Heart right ventricle (tissue), 16 donors: Measurements from ENCODE around the gene IGF2BP3. TPM values are rescaled to one million over a fixed set of nuclear protein-coding genes. Genes with fewer than 3 reads are reported as not detected.

Experiments used
- ATAC-seq, 8 donors: fragments of 200-7000 bp; cut with Tn5 transposase; one replicate each; pipeline ENCODE4 v1.9.1; 2020; ENCODE audit warnings: mild to moderate bottlenecking in 8 of 8, moderate library complexity in 8 of 8, moderate number of reproducible peaks in 1 of 8
- DNase-seq, 2 donors: peaks; one replicate each; pipeline ENCODE4 v3.0.0-alpha.2; 2020
- H3K27ac ChIP-seq, 10 donors: fragments of 200-600 bp; sonication (generic) in 2 of 10; one replicate each; pipeline versions ENCODE4 v1.5.0 to v1.8.0; 2020 to 2022; ENCODE audit warnings: mild to moderate bottlenecking in 3 of 10
- H3K27me3 ChIP-seq, 7 donors: fragments of 200-600 bp; one replicate each; pipeline ENCODE4 v1.8.0; 2021 to 2022; ENCODE audit warnings: mild to moderate bottlenecking in 2 of 7
- H3K36me3 ChIP-seq, 9 donors: fragments of 200-600 bp; sonication (generic) in 1 of 9; one replicate each; pipeline versions ENCODE4 v1.5.0 to v1.8.0; 2020 to 2022; ENCODE audit warnings: mild to moderate bottlenecking in 2 of 9
- H3K4me1 ChIP-seq, 9 donors: fragments of 200-600 bp; sonication (generic) in 1 of 9; one replicate each; pipeline versions ENCODE4 v1.5.0 to v1.8.0; 2020 to 2022; ENCODE audit warnings: mild to moderate bottlenecking in 4 of 9
- H3K4me3 ChIP-seq, 10 donors: fragments of 200-600 bp; sonication (generic) in 2 of 10; one replicate each; pipeline versions ENCODE4 v1.5.0 to v1.8.0; 2020 to 2022; ENCODE audit warnings: mild to moderate bottlenecking in 7 of 10, moderate library complexity in 2 of 10
- H3K9me3 ChIP-seq, 11 donors: fragments of 200-600 bp in 10 of 11; sonication (generic) in 2 of 11; one replicate each; pipeline versions ENCODE4 v1.5.0 to v1.8.0; 2013 to 2022; ENCODE audit warnings: mild to moderate bottlenecking in 2 of 11, control low read depth in 1 of 11, moderate library complexity in 1 of 11
- CTCF ChIP-seq, 9 donors: fragments of 200-600 bp; sonication (generic) in 2 of 9; IDR thresholded peaks; one replicate each; pipeline versions ENCODE4 v1.5.0 to v1.8.0; 2021 to 2022; ENCODE audit warnings: antibody characterized with exemption in 9 of 9, mild to moderate bottlenecking in 5 of 9, moderate library complexity in 1 of 9
- WGBS, 2 donors: extraction: QIAGEN DNeasy Blood & Tissue Kit; methylation state at CpG; one replicate each; pipeline ENCODE4 v1.1.7; 2013; ENCODE audit warnings: inconsistent platforms in 1 of 2; 5-methylcytosine and 5-hydroxymethylcytosine counted together
- intact Hi-C, 10 donors: fragments of 100-400 bp; cut with DNase I; formaldehyde crosslinking; loops; one replicate each; pipeline versions ENCODE4 v1.11.1 to v1.14.2; 2022
- polyA plus RNA-seq, 2 donors: library from polyadenylated mRNA; stranded (reverse); fragments of 200-250 nt; gene quantifications; one replicate each; pipeline ENCODE4 v1.2.3, GENCODE V29; 2013
- total RNA-seq, 10 donors: library from RNA; stranded (reverse); fragmentation: NEBNext Ultra II Directional in 3 of 10; extraction: Animal tissue kit (Norgen Biotek cat#: 25700) in 3 of 10; gene quantifications; one replicate each; pipeline versions ENCODE4 v1.2.1 to v1.2.4, GENCODE V29; 2021 to 2023
- donor health status: Arrhythmogenic right ventricular cardiomyopathy.
- donor health status: ischemic (EF 13 %, LVEDD 7.1; RV severe dilation, severe dysfunction).
- donor health status: healthy with polysubstance abuse.
- donor health status: DM: no; HTN: yes; CAD: no.
- donor health status: DM: no; HTN: no; CAD: no.
- donor health status: ischemic (EF 25% LVEDD 6.9; RV normal size, moderate dysfunction).
- donor health status: ischemic (EF 25% LVEDD 5.7; RV mildly dilated, moderate dysfunction).
- donor health status: healthy.
- donor health status: DM: yes; HTN: yes; CAD: no.
- donor health status: Ischemic cardiomyopathy.
- donor health status: ischemic (EF 35%, LVEDD 5.7; RV mildly dilated, moderate dysfunction).
- donor health status: nonischemic (EF 11% LVEDD 7.7; RV severe dilation, severe dysfunction).
- donor health status: DM: yes; HTN: yes; CAD: no.
- donor health status: PGD.
- donor health status: ischemic (EF 29% LVEDD 5.4; RV normal size, mild dysfunction).
- donor health status: nonischemic (EF 23%, LVEDD 6.1; RV moderate dilation, normal function).

IGF2BP3 gene
- total and polyA plus RNA-seq, 12 donors, result 0.16 to 0.60 (median 0.34) TPM; not detected in 8

- peaks cover 0 to 6% (median 0%) of the 10 kb centered on the region in 11 donors for H3K9me3 ChIP-seq
- no peaks in the 10 kb centered on the region for H3K36me3 ChIP-seq
- H3K27me3 ChIP-seq, result peaks cover 0 to 9% (median 0%) of the 10 kb centered on the region in 7 donors
- ATAC-seq (no peak), DNase-seq (no peak)
- intact Hi-C loops, result no loop called here
- H3K27ac ChIP-seq, result no peak overlapping the region
- no peak for TF ChIP-seq CTCF (IDR thresholded peaks at IDR 0.05)
- 87 to 93% methylated on average over 6 of the region's 6 CpGs for WGBS, 2 donors
- peaks cover 0 to 42% (median 32%) of the 10 kb centered on the region in 9 donors for H3K4me1 ChIP-seq
- H3K4me3 ChIP-seq, result no peak overlapping the region
Observed at GRCh38 chr7:23336799-23337283, 133.4 kb downstream of the IGF2BP3 start.

- H3K36me3 ChIP-seq, result no peaks in the 10 kb centered on the region
- DNase-seq (no peak), ATAC-seq (no peak)
- no peak for TF ChIP-seq CTCF (IDR thresholded peaks at IDR 0.05)
- peaks cover 0 to 9% (median 0%) of the 10 kb centered on the region in 7 donors for H3K27me3 ChIP-seq
- intact Hi-C loops, result no loop called here
- H3K27ac ChIP-seq, result no peak overlapping the region
- no peak overlapping the region for H3K4me3 ChIP-seq
- peaks cover 0 to 6% (median 0%) of the 10 kb centered on the region in 11 donors for H3K9me3 ChIP-seq
- WGBS, 2 donors, result 84 to 89% methylated on average over 3 of the region's 3 CpGs
- peaks cover 0 to 42% (median 32%) of the 10 kb centered on the region in 9 donors for H3K4me1 ChIP-seq
Observed at GRCh38 chr7:23336086-23336485, 134.2 kb downstream of the IGF2BP3 start.

- 37 to 42% methylated on average over 6 of the region's 6 CpGs for WGBS, 2 donors
- no peak for TF ChIP-seq CTCF (IDR thresholded peaks at IDR 0.05)
- Histone ChIP-seq H3K27me3 (peaks cover 0 to 9% (median 0%) of the 10 kb centered on the region in 7 donors), H3K9me3 (peaks cover 0 to 6% (median 0%) of the 10 kb centered on the region in 11 donors), H3K4me1 (peaks cover 0 to 42% (median 32%) of the 10 kb centered on the region in 9 donors), H3K36me3 (no peaks in the 10 kb centered on the region), H3K27ac (peak overlapping the region in 1 of 10 donors; percentile 8), H3K4me3 (no peak overlapping the region)
- peak in 1 of 8 donors; percentile 22 for ATAC-seq
- intact Hi-C loops, result no loop called here
- no peak for DNase-seq
Observed at GRCh38 chr7:23335621-23336020, 134.7 kb downstream of the IGF2BP3 start.

- WGBS, 2 donors, result 56 to 68% methylated on average over 2 of the region's 2 CpGs
- Histone ChIP-seq H3K4me3 (no peak overlapping the region), H3K36me3 (no peaks in the 10 kb centered on the region), H3K27ac (peak overlapping the region in 1 of 10 donors; percentile 8), H3K9me3 (peaks cover 0 to 6% (median 0%) of the 10 kb centered on the region in 11 donors), H3K27me3 (peaks cover 0 to 9% (median 0%) of the 10 kb centered on the region in 7 donors), H3K4me1 (peaks cover 0 to 42% (median 32%) of the 10 kb centered on the region in 9 donors)
- ATAC-seq (no peak), DNase-seq (no peak)
- intact Hi-C loops, result no loop called here
- TF ChIP-seq CTCF (IDR thresholded peaks at IDR 0.05), result no peak
Observed at GRCh38 chr7:23335136-23335535, 135.2 kb downstream of the IGF2BP3 start.
